ENCODE results near the gene NEK4.
"Not testable (repeated sequence)": the region's sequence is repeated elsewhere in the genome, so short reads cannot be mapped to it uniquely, and the experiment has no call there.

NEK4 gene

GRCh38 chr3:52779837-52780585 lies 9.3 kb upstream of the NEK4 start:
- DNase-seq (ENCODE audit: low read depth in 4 of 4, low spot score in 1 of 4) = no peak

- DNase-seq (ENCODE audit: low read depth in 4 of 4, low spot score in 1 of 4) = no peak
Observed at GRCh38 chr3:52779011-52779836, 8.5 kb upstream of the NEK4 start.

- no peak for DNase-seq (ENCODE audit: low read depth in 4 of 4, low spot score in 1 of 4)
Observed at GRCh38 chr3:52777959-52778805, 7.4 kb upstream of the NEK4 start.

GRCh38 chr3:52777127-52777958 lies 6.6 kb upstream of the NEK4 start, which contains the start of gene ITIH1:
Gene ITIH1, plus strand, starts transcription at chr3:52777599. Its CDS starts 17 bp downstream, at chr3:52777616.
- DNase-seq (ENCODE audit: low read depth in 4 of 4, low spot score in 1 of 4) = no peak

GRCh38 chr3:52776486-52776885 lies 5.7 kb upstream of the NEK4 start:
- not testable (repeated sequence) for DNase-seq (ENCODE audit: low read depth in 4 of 4, low spot score in 1 of 4)

- DNase-seq (ENCODE audit: low read depth in 4 of 4, low spot score in 1 of 4) = no peak
Observed at GRCh38 chr3:52775877-52776276, 5.1 kb upstream of the NEK4 start.

- no peak for DNase-seq (ENCODE audit: low read depth in 4 of 4, low spot score in 1 of 4)
Observed at GRCh38 chr3:52774901-52775864, 4.4 kb upstream of the NEK4 start.

GRCh38 chr3:52774066-52774713 lies 3.5 kb upstream of the NEK4 start:
- DNase-seq (ENCODE audit: low read depth in 4 of 4, low spot score in 1 of 4) = no peak

GRCh38 chr3:52773361-52774065 lies 2.8 kb upstream of the NEK4 start:
- no peak for DNase-seq (ENCODE audit: low read depth in 4 of 4, low spot score in 1 of 4)

GRCh38 chr3:52771702-52772101 lies 962 bp upstream of the NEK4 start:
- no peak for DNase-seq (ENCODE audit: low read depth in 4 of 4, low spot score in 1 of 4)

- no peak for DNase-seq (ENCODE audit: low read depth in 4 of 4, low spot score in 1 of 4)
Observed at GRCh38 chr3:52771334-52771681, 568 bp upstream of the NEK4 start.

GRCh38 chr3:52769786-52770455 lies 819 bp downstream of the NEK4 start:
- no peak for DNase-seq (ENCODE audit: low read depth in 4 of 4, low spot score in 1 of 4)

- no peak for DNase-seq (ENCODE audit: low read depth in 4 of 4, low spot score in 1 of 4)
Observed at GRCh38 chr3:52763466-52763865, 7.3 kb downstream of the NEK4 start.

GRCh38 chr3:52756141-52756540 lies 14.6 kb downstream of the NEK4 start:
- no peak for DNase-seq (ENCODE audit: low read depth in 4 of 4, low spot score in 1 of 4)

- no peak for DNase-seq (ENCODE audit: low read depth in 4 of 4, low spot score in 1 of 4)
Observed at GRCh38 chr3:52754373-52754772, 16.4 kb downstream of the NEK4 start.

- no peak for DNase-seq (ENCODE audit: low read depth in 4 of 4, low spot score in 1 of 4)
Observed at GRCh38 chr3:52752045-52752660, 18.6 kb downstream of the NEK4 start.

GRCh38 chr3:52743721-52744120 lies 27.0 kb downstream of the NEK4 start:
- DNase-seq (ENCODE audit: low read depth in 4 of 4, low spot score in 1 of 4) = no peak

Data from stimulated activated CD4-positive, alpha-beta T cell treated with anti-CD3 and anti-CD28 coated beads, Interleukin-1b, Interleukin-23, amount 100 ng/mL, for 24 hours (primary cell).